Adrenal gland (tissue), 12 donors: ENCODE measurements around the gene ZC3H12C. TPM values are rescaled to one million over a fixed set of nuclear protein-coding genes. Genes with fewer than 3 reads are reported as not detected.

ENCODE experiments used
- DNase-seq, 7 donors: peaks; one replicate each; pipeline ENCODE4 v3.0.0-alpha.2; 2019 to 2020
- H3K27ac ChIP-seq, 5 donors: fragments of 200-600 bp; sonication (generic) in 4 of 5; 1 replicate in 3 of 5; 2 replicates in 2 of 5; pipeline versions ENCODE4 v1.5.1 to v1.8.0; 2016 to 2020; ENCODE audit warnings: mild to moderate bottlenecking in 1 of 5
- H3K27me3 ChIP-seq: fragments of 200-600 bp; 2 replicates; pipeline ENCODE4 v1.8.0; 2021
- H3K36me3 ChIP-seq, 2 donors: fragments of 200-600 bp; replicated peaks in 1 of 2; 1 replicate in 1 of 2; 2 replicates in 1 of 2; pipeline versions ENCODE4 v1.5.1 to v1.8.0; 2018 to 2022
- H3K4me1 ChIP-seq, 2 donors: fragments of 200-600 bp; replicated peaks in 1 of 2; 1 replicate in 1 of 2; 2 replicates in 1 of 2; pipeline versions ENCODE4 v1.5.1 to v1.8.0; 2018 to 2021
- H3K4me3 ChIP-seq, 4 donors: fragments of 200-600 bp; sonication (generic) in 3 of 4; one replicate each; pipeline ENCODE4 v1.5.1; 2016 to 2018
- H3K9me3 ChIP-seq, 3 donors: fragments of 200-600 bp; sonication (generic) in 1 of 3; replicated peaks in 1 of 3; 1 replicate in 2 of 3; 2 replicates in 1 of 3; pipeline versions ENCODE4 v1.5.1 to v1.8.0; 2016 to 2021
- POLR2A ChIP-seq, 2 donors: fragments of 450-650 bp; IDR thresholded peaks; one replicate each; pipeline ENCODE4 v1.6.1; 2017; ENCODE audit warnings: antibody characterized with exemption in 2 of 2, mild to moderate bottlenecking in 2 of 2, moderate library complexity in 1 of 2
- WGBS, 4 donors: extraction: QIAGEN DNeasy Blood & Tissue Kit in 2 of 4; methylation state at CpG; one replicate each; pipeline versions ENCODE4 v1.1.5 to v1.1.7; 2013 to 2017; 5-methylcytosine and 5-hydroxymethylcytosine counted together
- intact Hi-C, 2 donors: fragments of 100-400 bp; cut with DNase I; formaldehyde crosslinking; loops; one replicate each; pipeline versions ENCODE4 v1.14.1 to v1.15.0; 2022 to 2023
- polyA plus RNA-seq, 3 donors: library from polyadenylated mRNA; stranded (reverse); fragments of 200-250 nt in 2 of 3; fragments of 350-450 nt in 1 of 3; fragmentation: Illumina TruSeq in 1 of 3; extraction: RNeasy Lipid Tissue Mini Kit (QIAGEN cat#74804) in 1 of 3; gene quantifications; one replicate each; pipeline ENCODE4 v1.2.3, GENCODE V29; 2013 to 2014
- total RNA-seq, 9 donors: library from RNA; depleted of rRNA in 4 of 9; stranded (reverse); fragments of >200 nt in 4 of 9; fragments of 120-200 nt in 1 of 9; fragmentation: NEBNext Ultra II Directional in 1 of 9; extraction: Animal tissue kit (Norgen Biotek cat#: 25700) in 1 of 9; gene quantifications; one replicate each; pipeline versions ENCODE4 v1.1.0 to v1.2.4, GENCODE V29; 2013 to 2023
- TF ChIP-seq, protein P1 (sequence below), 6 experiments: fragments of 450-650 bp in 4 of 6; fragments of 200-600 bp in 2 of 6; sonication (generic) in 1 of 6; IDR thresholded peaks; 1 replicate in 5 of 6; 2 replicates in 1 of 6; pipeline versions ENCODE4 v1.5.1 to v1.8.0; 2016 to 2021; ENCODE audit warnings: antibody characterized with exemption in 6 of 6, mild to moderate bottlenecking in 2 of 6, moderate library complexity in 1 of 6
- donor health status: healthy with polysubstance abuse.
- donor health status: Bipolar disorder and iron deficiency.
- donor health status: DM: yes; HTN: yes; CAD: no.
- donor health status: DM: no; HTN: no; CAD: no.
- donor health status: DM: no; HTN: no; CAD: no.
- donor health status: DM: yes; HTN: yes; CAD: no.

The ZC3H12C gene
- total and polyA plus RNA-seq, 12 donors = 4.4 to 28.9 (median 19.8) TPM

DNA sequence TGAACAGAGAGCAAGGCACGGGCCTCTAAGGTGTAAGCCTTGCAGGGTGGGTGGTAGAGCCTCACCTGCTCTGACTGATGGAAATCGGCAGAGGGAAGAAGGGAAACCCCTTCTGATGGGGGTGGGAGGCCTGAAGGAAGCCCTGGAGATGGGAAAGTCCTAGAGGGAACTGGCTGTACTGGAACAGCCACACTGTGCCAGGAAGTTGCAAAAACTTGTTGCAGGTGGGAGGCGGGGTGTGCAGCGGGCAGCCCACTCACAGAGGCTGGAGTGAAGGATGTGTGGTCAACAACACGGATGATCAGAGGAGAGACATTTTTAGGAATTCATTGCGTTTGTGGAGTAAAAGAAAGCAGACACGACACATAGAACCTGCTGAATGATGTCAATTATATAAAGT is 91.3 kb downstream of the ZC3H12C start:
- Histone ChIP-seq H3K4me1 (peaks cover 20% of the 10 kb centered on the region in 2 donors), H3K27me3 (no peaks in the 10 kb centered on the region), H3K9me3 (no peaks in the 10 kb centered on the region), H3K4me3 (no peak overlapping the region), H3K36me3 (no peaks in the 10 kb centered on the region), H3K27ac (peak overlapping the region in 4 of 5 donors; percentile 42 to 85 (median 70))
- peak in 1 of 7 donors; percentile 49 for DNase-seq
- 62 to 75% (median 63%) methylated on average over 7 of the region's 7 CpGs for WGBS, 4 donors
- intact Hi-C loops = no loop called here
- TF ChIP-seq, protein P1, sequence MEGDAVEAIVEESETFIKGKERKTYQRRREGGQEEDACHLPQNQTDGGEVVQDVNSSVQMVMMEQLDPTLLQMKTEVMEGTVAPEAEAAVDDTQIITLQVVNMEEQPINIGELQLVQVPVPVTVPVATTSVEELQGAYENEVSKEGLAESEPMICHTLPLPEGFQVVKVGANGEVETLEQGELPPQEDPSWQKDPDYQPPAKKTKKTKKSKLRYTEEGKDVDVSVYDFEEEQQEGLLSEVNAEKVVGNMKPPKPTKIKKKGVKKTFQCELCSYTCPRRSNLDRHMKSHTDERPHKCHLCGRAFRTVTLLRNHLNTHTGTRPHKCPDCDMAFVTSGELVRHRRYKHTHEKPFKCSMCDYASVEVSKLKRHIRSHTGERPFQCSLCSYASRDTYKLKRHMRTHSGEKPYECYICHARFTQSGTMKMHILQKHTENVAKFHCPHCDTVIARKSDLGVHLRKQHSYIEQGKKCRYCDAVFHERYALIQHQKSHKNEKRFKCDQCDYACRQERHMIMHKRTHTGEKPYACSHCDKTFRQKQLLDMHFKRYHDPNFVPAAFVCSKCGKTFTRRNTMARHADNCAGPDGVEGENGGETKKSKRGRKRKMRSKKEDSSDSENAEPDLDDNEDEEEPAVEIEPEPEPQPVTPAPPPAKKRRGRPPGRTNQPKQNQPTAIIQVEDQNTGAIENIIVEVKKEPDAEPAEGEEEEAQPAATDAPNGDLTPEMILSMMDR (IDR thresholded peaks at IDR 0.05) = no peak
- TF ChIP-seq POLR2A (IDR thresholded peaks at IDR 0.05) = no peak

DNA sequence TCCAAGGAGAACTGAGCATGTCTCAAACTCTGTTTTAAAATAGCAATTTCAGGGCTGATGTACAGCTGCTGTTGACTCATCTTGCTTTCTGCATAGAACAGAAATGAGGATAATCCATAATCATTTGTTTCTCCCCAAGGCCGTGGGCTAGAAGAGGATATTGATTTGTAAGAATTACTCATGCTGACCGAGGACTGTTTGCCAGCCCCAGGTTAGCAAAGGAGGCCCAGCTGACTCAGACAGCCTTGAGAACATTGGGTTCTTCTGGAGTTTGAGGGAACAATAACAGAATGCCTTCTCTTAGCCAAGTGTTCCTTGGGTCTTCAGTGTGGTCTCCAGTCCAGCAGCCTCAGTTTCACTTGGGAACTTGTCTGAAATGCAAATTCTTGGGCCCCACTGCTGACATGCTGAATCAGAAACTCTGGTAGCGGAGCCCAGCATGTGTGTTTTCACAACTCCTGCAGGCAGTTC is 92.0 kb downstream of the ZC3H12C start:
- H3K9me3 ChIP-seq = no peaks in the 10 kb centered on the region
- no peak overlapping the region for H3K4me3 ChIP-seq
- H3K4me1 ChIP-seq = peaks cover 20% of the 10 kb centered on the region in 2 donors
- TF ChIP-seq POLR2A (IDR thresholded peaks at IDR 0.05) = no peak
- TF ChIP-seq, protein P1 (IDR thresholded peaks at IDR 0.05) = no peak
- peak overlapping the region in 4 of 5 donors; percentile 42 to 85 (median 70) for H3K27ac ChIP-seq
- H3K36me3 ChIP-seq = no peaks in the 10 kb centered on the region
- peak; percentile 71 to 84 (median 82) for DNase-seq
- H3K27me3 ChIP-seq = no peaks in the 10 kb centered on the region
- 25 to 47% (median 42%) methylated on average over 3 of the region's 3 CpGs for WGBS, 4 donors
- intact Hi-C loops = no loop called here

DNA sequence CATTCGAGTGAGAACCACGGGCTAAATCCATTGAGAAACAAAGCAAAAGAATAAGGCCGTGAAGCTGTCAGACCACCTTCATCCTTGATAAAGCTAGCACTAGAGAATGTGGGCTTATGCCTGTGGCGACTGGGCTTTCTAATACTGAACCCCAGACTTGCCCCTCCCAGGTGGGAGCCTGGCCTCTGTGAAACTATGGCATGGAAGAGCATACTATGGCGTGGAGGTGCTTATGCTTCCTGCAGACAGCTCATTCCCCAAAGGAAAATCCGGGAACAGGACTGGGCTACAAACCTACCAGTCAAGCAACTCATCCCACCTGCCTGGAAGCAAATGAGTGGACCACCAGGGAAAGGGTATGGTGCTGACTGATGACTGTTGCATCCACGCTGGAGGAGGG is 92.4 kb downstream of the ZC3H12C start:
- peak overlapping the region in 4 of 5 donors; percentile 4 to 85 (median 70) for H3K27ac ChIP-seq
- no peaks in the 10 kb centered on the region for H3K36me3 ChIP-seq
- H3K9me3 ChIP-seq = no peaks in the 10 kb centered on the region
- TF ChIP-seq, protein P1 (IDR thresholded peaks at IDR 0.05) = no peak
- no peak for TF ChIP-seq POLR2A (IDR thresholded peaks at IDR 0.05)
- no peak overlapping the region for H3K4me3 ChIP-seq
- 64 to 71% (median 69%) methylated on average over 6 to 7 of the region's 7 CpGs for WGBS, 4 donors
- H3K27me3 ChIP-seq = no peaks in the 10 kb centered on the region
- peak in 1 of 7 donors; percentile 49 for DNase-seq
- H3K4me1 ChIP-seq = peaks cover 20% of the 10 kb centered on the region in 2 donors
- intact Hi-C loops = no loop called here

DNA sequence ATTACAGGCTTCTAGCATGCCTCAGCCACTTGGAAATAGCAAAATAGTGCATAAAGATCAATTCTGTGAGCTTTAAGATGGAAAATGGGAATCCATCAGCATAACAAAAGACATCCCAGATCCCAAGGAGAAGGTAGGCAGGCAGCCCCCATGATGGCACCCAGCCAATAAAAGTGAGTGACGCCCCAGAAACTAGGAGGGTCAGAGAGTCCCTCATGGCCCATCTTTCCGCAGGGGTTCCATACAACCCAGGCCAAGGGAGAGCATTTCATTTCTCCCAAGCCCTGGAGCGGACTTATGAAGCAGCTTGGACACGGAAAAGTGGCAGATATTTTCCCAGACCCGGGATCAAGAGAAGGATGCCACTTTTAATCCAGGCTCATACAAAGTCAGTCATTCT is 93.3 kb downstream of the ZC3H12C start:
- 89 to 100% (median 95%) methylated on average over 3 to 5 of the region's 5 CpGs for whole genome bisulfite sequencing, 4 donors

More for the DNA sequence above, 93.3 kb downstream of the ZC3H12C start:
- Histone ChIP-seq H3K36me3 (no peaks in the 10 kb centered on the region), H3K27ac (peak overlapping the region in 2 of 5 donors; percentile 71 to 85), H3K4me3 (no peak overlapping the region), H3K27me3 (no peaks in the 10 kb centered on the region), H3K4me1 (peaks cover 20% of the 10 kb centered on the region in 2 donors), H3K9me3 (no peaks in the 10 kb centered on the region)
- TF ChIP-seq POLR2A (IDR thresholded peaks at IDR 0.05) = no peak
- TF ChIP-seq, protein P1 (IDR thresholded peaks at IDR 0.05) = no peak
- intact Hi-C loops = no loop called here
- DNase-seq = peak in 1 of 7 donors; percentile 52
